ENCODE data around the gene FRMD8. TPM values are rescaled to one million over a fixed set of nuclear protein-coding genes. Genes with fewer than 3 reads are reported as not detected.

FRMD8 gene
- total RNA-seq, 4 donors from 2014 or later: 96.5 to 226 (median 128) TPM

GRCh38 chr11:65419772-65420481, 33.5 kb downstream of the FRMD8 start:
- TF ChIP-seq EP300 (IDR thresholded peaks at IDR 0.05) (peak; percentile 98), POLR2A (IDR thresholded peaks at IDR 0.05) (peak; percentile 61 to 76), CTCF (IDR thresholded peaks at IDR 0.05) (peak in 1 of 5 experiments; percentile 8)
- peaks cover 0 to 19% (median 12%) of the 10 kb centered on the region in 3 donors for H3K36me3 ChIP-seq
- peak overlapping the region; percentile 98 to 100 (median 99) for H3K27ac ChIP-seq
- WGBS, 2 donors: 0% methylated on average over 6 of the region's 6 CpGs
- no peaks in the 10 kb centered on the region for H3K27me3 ChIP-seq
- peak overlapping the region; percentile 33 to 80 (median 44) for H3K4me3 ChIP-seq
- peak; percentile 91 to 93 for DNase-seq (ENCODE audit: low spot score in 2 of 2)
- H3K4me1 ChIP-seq: peaks cover 0 to 59% (median 45%) of the 10 kb centered on the region in 4 donors
- H3K9me3 ChIP-seq: no peaks in the 10 kb centered on the region

GRCh38 chr11:65420506-65420905, 34.1 kb downstream of the FRMD8 start:
- no peak for DNase-seq (ENCODE audit: low spot score in 2 of 2)
- Histone ChIP-seq H3K9me3 (no peaks in the 10 kb centered on the region), H3K4me3 (peak overlapping the region; percentile 10 to 80 (median 50)), H3K36me3 (peaks cover 2 to 24% (median 12%) of the 10 kb centered on the region in 3 donors), H3K27ac (peak overlapping the region; percentile 98 to 100 (median 99)), H3K4me1 (peaks cover 0 to 53% (median 45%) of the 10 kb centered on the region in 4 donors), H3K27me3 (no peaks in the 10 kb centered on the region)
- 69 to 70% methylated on average over 2 of the region's 2 CpGs for WGBS, 2 donors
- no peak for TF ChIP-seq EP300 (IDR thresholded peaks at IDR 0.05)
- no peak for TF ChIP-seq POLR2A (IDR thresholded peaks at IDR 0.05)

GRCh38 chr11:65420979-65421793, 34.7 kb downstream of the FRMD8 start:
- H3K36me3 ChIP-seq: peaks cover 2 to 30% (median 12%) of the 10 kb centered on the region in 3 donors
- peak overlapping the region; percentile 71 to 89 (median 80) for H3K4me3 ChIP-seq
- peaks cover 0 to 47% (median 42%) of the 10 kb centered on the region in 4 donors for H3K4me1 ChIP-seq
- TF ChIP-seq POLR2A (IDR thresholded peaks at IDR 0.05) (peak; percentile 43 to 69), EP300 (IDR thresholded peaks at IDR 0.05) (peak; percentile 100), CTCF (IDR thresholded peaks at IDR 0.05) (peak in 1 of 5 experiments; percentile 34)
- H3K27me3 ChIP-seq: no peaks in the 10 kb centered on the region
- DNase-seq (ENCODE audit: low spot score in 2 of 2): peak; percentile 92 to 99
- H3K9me3 ChIP-seq: no peaks in the 10 kb centered on the region
- H3K27ac ChIP-seq: peak overlapping the region; percentile 98 to 100 (median 99)
- 9 to 12% methylated on average over 15 of the region's 15 CpGs for WGBS, 2 donors

- no peaks in the 10 kb centered on the region for H3K9me3 ChIP-seq
- 0 to 1% methylated on average over 39 to 58 of the region's 68 CpGs for whole genome bisulfite sequencing, 2 donors
- TF ChIP-seq CTCF (IDR thresholded peaks at IDR 0.05) (peak in 2 of 5 experiments; percentile 17 to 25), POLR2A (IDR thresholded peaks at IDR 0.05) (peak; percentile 86), EP300 (IDR thresholded peaks at IDR 0.05) (peak; percentile 84 to 99)
- H3K4me1 ChIP-seq: peaks cover 0 to 43% (median 36%) of the 10 kb centered on the region in 4 donors
- no peaks in the 10 kb centered on the region for H3K27me3 ChIP-seq
- peak overlapping the region; percentile 98 to 100 (median 99) for H3K27ac ChIP-seq
- H3K36me3 ChIP-seq: peaks cover 2 to 38% (median 12%) of the 10 kb centered on the region in 3 donors
- DNase-seq (ENCODE audit: low spot score in 2 of 2): peak; percentile 95 to 96
- peak overlapping the region; percentile 71 to 89 (median 80) for H3K4me3 ChIP-seq
These were observed 35.6 kb downstream of the FRMD8 start for GRCh38 chr11:65421794-65422632.
